ENCODE data around the gene LARP4B.

The LARP4B gene

DNA sequence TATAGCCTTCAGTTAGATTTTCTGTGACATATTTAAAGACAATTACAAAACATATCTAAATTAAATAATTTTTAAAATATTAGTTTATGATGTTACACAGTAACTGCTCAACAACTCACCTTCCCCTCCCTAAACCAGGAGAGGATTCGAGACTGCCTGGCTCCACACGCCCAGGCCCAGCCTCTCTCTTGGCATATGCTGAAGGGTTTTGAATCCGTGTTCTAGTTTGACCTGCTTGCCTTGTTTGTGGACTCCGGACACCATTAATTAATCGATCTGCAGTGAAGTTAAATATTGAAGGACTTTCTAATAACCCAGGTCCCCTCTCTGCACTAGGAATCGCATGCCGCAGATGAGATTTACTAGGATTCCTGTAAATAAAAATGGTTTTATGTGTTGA is 106.6 kb downstream of the LARP4B start:
- no peak for TF ChIP-seq ZNF274 (IDR thresholded peaks at IDR 0.05; ENCODE audit: low read depth, low read length)

GRCh38 chr10:824497-824896 is 107.0 kb downstream of the LARP4B start:
- no peak for TF ChIP-seq ZNF274 (IDR thresholded peaks at IDR 0.05; ENCODE audit: low read depth, low read length)
- no peak overlapping the region for H3K4me3 ChIP-seq (ENCODE audit: low read length)

More for the DNA sequence above, 106.6 kb downstream of the LARP4B start:
- H3K4me3 ChIP-seq (ENCODE audit: low read length): no peak overlapping the region

GRCh38 chr10:822661-823367 is 108.7 kb downstream of the LARP4B start:
- H3K4me3 ChIP-seq (ENCODE audit: low read length): no peak overlapping the region
- no peak for TF ChIP-seq ZNF274 (IDR thresholded peaks at IDR 0.05; ENCODE audit: low read depth, low read length)

- no peak for TF ChIP-seq ZNF274 (IDR thresholded peaks at IDR 0.05; ENCODE audit: low read depth, low read length)
- no peak overlapping the region for H3K4me3 ChIP-seq (ENCODE audit: low read length)
Measured at GRCh38 chr10:822197-822596, 109.3 kb downstream of the LARP4B start.

DNA sequence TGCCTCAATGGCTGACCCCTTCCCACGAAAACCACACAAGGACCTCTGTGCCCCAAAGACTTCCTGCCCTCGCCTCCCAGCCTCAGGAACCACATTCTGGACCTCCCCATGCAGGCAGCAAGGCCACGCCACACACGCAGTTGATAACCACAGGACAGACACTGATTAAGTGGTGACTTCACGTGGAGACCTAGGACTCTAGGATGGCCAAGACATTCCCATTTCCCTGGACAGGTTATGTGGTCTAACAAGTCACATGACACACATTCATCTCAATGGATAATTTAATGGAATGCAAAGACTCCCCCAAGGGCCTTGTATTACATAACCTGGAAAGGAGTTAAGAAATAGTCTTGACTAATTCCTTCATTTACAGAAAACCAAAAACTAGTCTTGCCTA is 110.2 kb downstream of the LARP4B start:
- H3K4me3 ChIP-seq (ENCODE audit: low read length): no peak overlapping the region
- no peak for TF ChIP-seq ZNF274 (IDR thresholded peaks at IDR 0.05; ENCODE audit: low read depth, low read length)

DNA sequence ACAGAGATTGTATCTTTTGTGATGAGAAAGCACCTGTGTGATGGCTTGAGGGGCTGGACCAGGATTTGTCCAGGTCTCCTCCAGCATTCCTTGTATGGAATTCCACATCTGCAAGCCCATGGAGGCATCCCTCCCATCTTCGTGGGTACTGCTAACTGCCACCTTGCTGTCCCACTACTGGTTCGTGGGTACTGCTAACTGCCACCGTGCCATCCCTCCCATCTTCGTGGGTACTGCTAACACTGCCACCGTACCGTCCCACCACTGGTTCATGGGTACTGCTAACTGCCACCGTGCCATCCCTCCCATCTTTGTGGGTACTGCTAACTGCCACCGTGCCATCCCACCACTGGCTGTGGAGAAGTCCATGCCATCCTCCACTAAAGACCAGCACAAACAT is 111.7 kb downstream of the LARP4B start:
- no peak overlapping the region for H3K4me3 ChIP-seq (ENCODE audit: low read length)
- TF ChIP-seq ZNF274 (IDR thresholded peaks at IDR 0.05; ENCODE audit: low read depth, low read length): no peak

DNA sequence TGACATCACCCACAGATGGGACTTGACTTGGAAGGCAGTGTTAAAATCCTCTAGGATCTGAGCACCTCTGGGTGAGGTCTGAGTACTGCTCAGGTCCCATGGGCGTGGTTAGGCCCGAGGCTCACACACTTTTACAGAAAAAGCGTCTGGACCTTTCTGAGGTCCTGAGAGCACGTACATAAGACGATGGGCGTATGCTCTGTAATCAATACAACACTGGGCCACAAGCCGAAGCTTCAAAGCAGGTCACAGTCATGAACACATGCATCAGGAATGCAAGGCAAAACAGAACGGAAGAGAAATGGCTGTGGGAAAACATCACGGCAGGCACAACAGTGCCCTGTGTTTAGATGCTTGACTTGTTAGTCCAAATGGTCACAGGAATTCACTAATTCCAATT is 112.2 kb downstream of the LARP4B start:
- TF ChIP-seq ZNF274 (IDR thresholded peaks at IDR 0.05; ENCODE audit: low read depth, low read length): no peak
- H3K4me3 ChIP-seq (ENCODE audit: low read length): no peak overlapping the region

- no peak for TF ChIP-seq ZNF274 (IDR thresholded peaks at IDR 0.05; ENCODE audit: low read depth, low read length)
- H3K4me3 ChIP-seq (ENCODE audit: low read length): no peak overlapping the region
Measured at GRCh38 chr10:818526-819220, 112.8 kb downstream of the LARP4B start.

- no peak for TF ChIP-seq ZNF274 (IDR thresholded peaks at IDR 0.05; ENCODE audit: low read depth, low read length)
- no peak overlapping the region for H3K4me3 ChIP-seq (ENCODE audit: low read length)
Measured at GRCh38 chr10:818010-818409, 113.5 kb downstream of the LARP4B start.

DNA sequence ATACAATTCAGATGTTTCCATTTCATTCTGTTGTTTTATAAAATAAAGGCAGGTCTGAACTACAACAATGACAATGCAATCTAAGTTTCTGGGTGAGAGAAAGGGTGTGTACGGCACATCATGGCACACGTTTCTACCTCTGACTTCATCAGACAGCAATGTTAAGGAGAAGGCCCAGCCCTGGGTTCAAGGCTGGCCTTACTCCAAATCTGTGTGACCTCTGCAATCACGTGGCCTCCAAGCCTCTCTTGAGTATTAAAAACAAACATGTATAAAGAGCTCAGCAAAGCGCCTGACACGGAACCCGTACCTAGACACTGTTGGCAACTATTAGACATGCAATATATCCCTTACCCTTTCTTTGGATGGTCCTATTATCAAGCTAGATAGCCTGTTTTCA is 114.1 kb downstream of the LARP4B start:
- H3K4me3 ChIP-seq (ENCODE audit: low read length): no peak overlapping the region
- no peak for TF ChIP-seq ZNF274 (IDR thresholded peaks at IDR 0.05; ENCODE audit: low read depth, low read length)

DNA sequence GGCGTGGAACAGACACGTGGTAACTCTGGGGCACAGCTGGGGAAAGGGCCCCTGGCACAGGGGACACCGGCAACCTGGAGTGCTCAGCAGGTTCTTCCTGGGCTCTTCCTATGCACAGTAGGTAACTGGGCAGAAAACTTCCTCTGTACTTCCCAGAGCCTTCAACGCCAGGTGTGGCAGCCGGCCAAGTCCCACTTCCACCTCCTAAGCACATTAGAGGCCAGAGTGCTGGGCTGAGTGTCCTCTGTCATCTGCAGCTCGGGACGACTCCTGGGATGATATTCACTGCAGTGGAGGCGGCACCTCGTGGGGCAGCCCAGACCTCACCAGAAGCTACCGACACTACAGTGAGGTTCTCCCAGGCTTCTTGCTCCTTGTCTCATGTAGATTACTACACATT is 114.5 kb downstream of the LARP4B start:
- no peak overlapping the region for H3K4me3 ChIP-seq (ENCODE audit: low read length)
- no peak for TF ChIP-seq ZNF274 (IDR thresholded peaks at IDR 0.05; ENCODE audit: low read depth, low read length)

GRCh38 chr10:816091-816477 is 115.4 kb downstream of the LARP4B start:
- no peak for TF ChIP-seq ZNF274 (IDR thresholded peaks at IDR 0.05; ENCODE audit: low read depth, low read length)
- H3K4me3 ChIP-seq (ENCODE audit: low read length): no peak overlapping the region

GRCh38 chr10:815338-816090 is 116.0 kb downstream of the LARP4B start:
- no peak overlapping the region for H3K4me3 ChIP-seq (ENCODE audit: low read length)
- TF ChIP-seq ZNF274 (IDR thresholded peaks at IDR 0.05; ENCODE audit: low read depth, low read length): no peak

GRCh38 chr10:814536-815302 is 116.8 kb downstream of the LARP4B start:
- TF ChIP-seq ZNF274 (IDR thresholded peaks at IDR 0.05; ENCODE audit: low read depth, low read length): no peak
- no peak overlapping the region for H3K4me3 ChIP-seq (ENCODE audit: low read length)

Data from GM08714 (cell line).